Tibial nerve (tissue), 3 donors: ENCODE measurements around the gene PICK1.

ENCODE experiments used
- POLR2A ChIP-seq, 2 donors: fragments of 450-650 bp; IDR thresholded peaks; one replicate each; pipeline ENCODE4 v1.6.1; 2017; ENCODE audit warnings: antibody characterized with exemption in 2 of 2, mild to moderate bottlenecking in 2 of 2, moderate library complexity in 2 of 2
- TF ChIP-seq, protein P1 (sequence below), 5 experiments: fragments of 200-600 bp in 3 of 5; fragments of 450-650 bp in 2 of 5; sonication (generic) in 3 of 5; IDR thresholded peaks; one replicate each; pipeline ENCODE4 v1.5.1; 2016 to 2019; ENCODE audit warnings: antibody characterized with exemption in 5 of 5, mild to moderate bottlenecking in 3 of 5, moderate library complexity in 2 of 5

GRCh38 chr22:38107692-38108515, 50.7 kb downstream of the PICK1 start:
- no peak for TF ChIP-seq POLR2A (IDR thresholded peaks at IDR 0.05)
- TF ChIP-seq, protein P1, sequence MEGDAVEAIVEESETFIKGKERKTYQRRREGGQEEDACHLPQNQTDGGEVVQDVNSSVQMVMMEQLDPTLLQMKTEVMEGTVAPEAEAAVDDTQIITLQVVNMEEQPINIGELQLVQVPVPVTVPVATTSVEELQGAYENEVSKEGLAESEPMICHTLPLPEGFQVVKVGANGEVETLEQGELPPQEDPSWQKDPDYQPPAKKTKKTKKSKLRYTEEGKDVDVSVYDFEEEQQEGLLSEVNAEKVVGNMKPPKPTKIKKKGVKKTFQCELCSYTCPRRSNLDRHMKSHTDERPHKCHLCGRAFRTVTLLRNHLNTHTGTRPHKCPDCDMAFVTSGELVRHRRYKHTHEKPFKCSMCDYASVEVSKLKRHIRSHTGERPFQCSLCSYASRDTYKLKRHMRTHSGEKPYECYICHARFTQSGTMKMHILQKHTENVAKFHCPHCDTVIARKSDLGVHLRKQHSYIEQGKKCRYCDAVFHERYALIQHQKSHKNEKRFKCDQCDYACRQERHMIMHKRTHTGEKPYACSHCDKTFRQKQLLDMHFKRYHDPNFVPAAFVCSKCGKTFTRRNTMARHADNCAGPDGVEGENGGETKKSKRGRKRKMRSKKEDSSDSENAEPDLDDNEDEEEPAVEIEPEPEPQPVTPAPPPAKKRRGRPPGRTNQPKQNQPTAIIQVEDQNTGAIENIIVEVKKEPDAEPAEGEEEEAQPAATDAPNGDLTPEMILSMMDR (IDR thresholded peaks at IDR 0.05): no peak
